NCI-H2196 treated with DMSO at 0.1 percent for 48 hours (cell line): ENCODE results near the gene NDE1.
"Not testable (repeated sequence)": the region's sequence is repeated elsewhere in the genome, so short reads cannot be mapped to it uniquely, and the experiment has no call there.

Experiments used
- DNase-seq: peaks from one replicate; lab custom pipeline; 2025; ENCODE audit not compliant: unreplicated experiment; lab: John Stamatoyannopoulos, UW

Gene NDE1

DNA sequence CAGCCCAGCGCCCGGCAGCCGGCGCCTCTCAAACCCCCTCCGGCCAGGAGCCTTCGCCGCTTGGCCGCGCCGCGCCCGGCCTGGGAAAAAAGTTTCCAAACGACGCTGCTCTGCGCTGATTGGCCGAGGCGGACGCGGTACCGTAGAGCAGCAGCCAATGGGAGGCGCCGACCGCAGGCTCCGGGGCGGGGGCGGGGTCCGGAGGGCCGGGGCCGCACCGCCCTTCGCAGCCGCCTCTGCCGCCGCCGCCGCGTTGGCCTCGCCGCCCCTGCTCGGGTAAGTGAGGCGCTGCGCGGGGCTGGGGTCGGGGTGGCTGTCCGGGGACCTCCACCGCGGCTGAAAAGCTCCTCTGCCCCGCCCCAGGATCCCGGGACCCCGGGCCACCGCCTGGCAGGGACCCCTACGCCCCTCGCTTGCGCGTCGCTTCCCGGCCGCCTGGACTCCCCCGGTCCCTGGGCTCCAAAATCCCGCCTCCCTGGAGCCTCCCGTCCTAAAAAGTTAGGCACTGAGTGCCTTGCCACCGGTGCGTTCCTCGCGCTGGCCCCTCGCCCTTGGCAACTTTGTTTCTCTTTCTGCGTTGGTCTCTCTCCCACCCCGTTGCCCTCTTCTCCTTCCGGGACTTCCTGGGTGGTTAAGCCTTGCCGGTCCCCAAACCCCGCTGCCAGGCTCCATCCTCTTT, at the start of gene NDE1:
Gene NDE1, plus strand, starts transcription at position 227 of the 679 bp plus-strand sequence. CDS start 14,534 bp downstream, outside the sequence.
- peak; percentile 81 for DNase-seq

GRCh38 chr16:15601212-15601879, 48.7 kb upstream of the NDE1 start:
- DNase-seq: no peak

GRCh38 chr16:15602285-15603044, 47.6 kb upstream of the NDE1 start:
- no peak for DNase-seq

DNA sequence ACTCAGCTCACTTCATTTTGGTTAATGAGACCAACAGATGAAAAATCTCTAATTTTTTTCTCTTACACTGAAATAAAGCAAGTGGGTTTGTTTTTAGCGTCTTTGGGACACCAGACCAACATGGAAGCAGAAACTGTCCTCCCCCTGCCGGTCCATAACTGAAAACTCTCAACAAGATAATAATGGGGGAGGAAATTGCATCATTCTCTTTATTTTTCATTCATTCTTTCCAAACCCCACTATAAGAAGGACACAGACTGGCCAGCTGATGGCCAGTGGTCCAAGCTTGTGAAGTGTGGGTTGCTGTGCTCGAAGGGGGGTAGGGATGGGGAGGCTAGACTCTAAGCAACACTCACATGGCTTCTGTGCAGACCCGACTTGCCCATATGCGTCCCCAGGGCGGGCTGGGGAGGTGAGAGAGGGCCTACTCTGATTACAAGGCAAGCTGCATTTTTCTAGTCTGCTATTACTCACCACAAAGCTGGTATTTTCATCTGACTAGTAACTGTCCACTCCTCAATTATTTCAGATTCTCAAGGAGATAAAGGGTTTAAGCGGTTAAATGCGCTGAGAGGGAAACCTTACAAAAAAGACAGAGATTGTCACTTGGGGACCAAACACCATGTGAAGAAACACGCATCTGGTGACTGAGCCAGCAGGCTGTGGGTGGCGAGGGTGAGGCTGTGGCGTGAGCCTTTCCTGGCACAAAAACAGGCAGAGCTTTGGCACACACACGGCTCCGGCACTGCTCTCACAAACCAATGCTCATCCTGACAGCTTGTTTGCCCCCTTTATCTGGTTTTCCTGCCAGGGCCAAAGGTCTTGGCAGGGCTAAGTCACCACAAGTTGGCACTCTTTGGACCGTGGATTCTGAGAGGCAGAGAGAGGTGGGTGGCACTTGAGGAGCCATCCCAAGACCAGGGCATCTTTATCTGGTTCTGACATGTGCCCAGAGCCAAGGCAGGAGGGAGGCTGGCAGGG, 45.3 kb upstream of the NDE1 start:
- no peak for DNase-seq

DNA sequence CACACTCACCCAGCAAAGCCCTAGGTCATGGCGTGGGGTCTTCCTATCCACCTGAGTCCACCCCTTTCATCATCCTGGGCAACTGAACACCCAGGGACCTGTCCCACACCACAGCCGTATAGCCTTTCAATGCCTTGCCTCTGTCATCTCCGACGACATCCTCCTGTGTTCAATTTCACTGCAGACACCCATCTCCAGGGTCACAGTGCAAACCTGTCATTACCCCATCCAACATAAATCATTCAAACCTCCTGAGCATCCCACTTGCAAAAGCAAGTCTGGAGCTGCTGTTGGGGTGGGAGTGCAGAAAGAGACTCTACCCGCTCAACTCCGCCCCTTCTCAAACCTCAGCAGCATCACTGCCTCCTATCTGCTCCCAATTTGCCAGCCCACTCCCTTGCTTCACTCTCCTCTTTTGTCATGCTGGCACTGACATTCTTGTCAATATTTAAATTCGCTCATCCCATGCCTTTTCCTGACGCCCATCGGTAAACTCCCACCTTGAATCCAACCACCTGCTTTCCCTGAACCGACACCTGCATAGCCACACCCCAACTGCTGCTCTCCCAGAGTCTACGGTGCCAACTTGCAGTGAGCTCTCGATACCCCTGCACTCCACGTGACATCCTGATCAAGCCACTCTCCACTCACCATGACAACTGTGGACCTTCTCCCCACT, 44.1 kb upstream of the NDE1 start:
- no peak for DNase-seq

DNA sequence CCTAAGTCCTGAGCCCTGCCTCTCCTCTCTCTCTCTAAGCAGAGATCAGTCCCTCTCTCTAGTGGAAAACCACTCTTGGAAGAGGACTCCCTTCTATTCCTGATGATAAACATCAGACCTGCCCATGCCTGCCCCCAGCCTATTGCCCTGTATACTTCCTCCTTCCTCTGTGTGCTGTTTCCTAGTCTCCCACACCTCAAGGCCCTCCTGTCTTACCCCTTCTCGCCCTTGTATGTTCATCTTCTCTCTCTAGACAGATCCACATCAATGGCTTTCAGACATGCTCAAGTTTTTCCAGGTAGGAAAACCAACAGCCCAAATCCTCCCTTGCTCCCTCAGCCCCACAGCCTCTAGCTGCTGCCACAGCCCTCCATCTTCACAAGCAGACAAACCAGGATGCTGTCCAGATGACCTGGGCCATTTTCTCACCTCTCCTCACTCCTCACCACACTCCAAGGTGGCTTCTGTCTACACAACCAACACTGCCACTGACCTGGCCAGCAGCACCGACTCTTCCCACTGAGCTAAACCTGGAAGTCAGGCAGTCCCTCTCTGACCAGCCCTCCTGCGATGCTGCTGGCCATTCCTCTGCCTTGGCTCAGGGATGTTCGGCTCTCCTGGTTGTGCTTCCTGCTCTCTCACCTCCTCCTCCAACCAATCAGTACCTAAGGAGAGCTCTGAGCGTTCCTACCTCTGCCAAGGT, 43.4 kb upstream of the NDE1 start:
- DNase-seq: no peak

DNA sequence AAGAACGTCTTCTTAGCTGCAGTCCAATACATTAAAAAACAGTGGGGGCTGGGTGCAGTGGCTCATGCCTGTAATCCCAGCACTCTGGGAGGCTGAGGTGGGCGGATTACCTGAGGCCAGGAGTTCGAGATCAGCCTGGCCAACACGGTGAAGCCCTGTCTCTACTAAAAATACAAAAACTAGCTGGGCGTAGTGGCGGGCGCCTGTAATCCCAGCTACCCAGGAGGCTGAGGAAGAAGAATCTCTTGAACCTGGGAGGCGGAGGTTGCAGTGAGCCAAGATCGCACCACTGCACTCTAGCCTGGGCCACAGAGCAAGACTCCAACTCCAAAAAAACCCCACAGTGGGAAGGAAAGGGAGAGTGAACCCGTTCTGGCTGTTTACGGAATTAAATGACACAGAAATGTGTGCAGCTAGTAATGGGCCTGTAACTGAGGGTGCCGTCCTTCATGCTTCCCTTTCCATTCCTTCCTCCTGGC, 42.8 kb upstream of the NDE1 start:
- DNase-seq: not testable (repeated sequence)

DNA sequence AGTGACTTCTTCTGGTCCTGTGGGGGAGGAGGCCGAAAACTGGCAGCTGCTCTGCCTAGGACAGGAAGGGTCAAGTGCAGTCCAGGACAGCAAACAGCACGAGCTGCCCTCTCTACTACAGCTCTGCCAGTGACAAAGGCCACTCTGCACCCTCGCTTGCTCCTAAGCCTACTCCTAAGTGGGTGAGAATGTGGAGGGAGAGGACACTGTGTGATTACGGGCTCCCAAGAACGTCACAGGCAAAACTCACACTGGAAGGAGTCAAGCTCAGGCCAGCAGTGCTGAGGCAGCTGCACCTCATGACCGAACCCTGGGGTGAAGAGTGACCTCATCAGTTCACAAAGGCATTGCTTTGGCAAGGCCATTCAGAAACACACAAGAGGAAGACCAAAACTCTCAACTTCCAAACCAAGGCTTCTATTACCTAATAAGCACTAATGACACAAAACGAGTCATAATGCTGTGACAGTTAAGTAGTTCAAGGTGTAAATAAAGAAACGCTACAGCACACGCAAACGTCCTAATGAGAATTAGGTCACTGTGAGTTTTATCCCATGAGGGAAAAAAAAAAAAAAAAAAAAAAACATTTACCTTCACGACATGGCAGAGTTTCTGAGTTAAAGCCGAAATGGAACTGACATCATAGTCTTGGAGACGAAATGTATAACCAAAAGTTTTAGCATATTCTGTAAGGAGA, 42.2 kb upstream of the NDE1 start:
- DNase-seq: peak; percentile 25

DNA sequence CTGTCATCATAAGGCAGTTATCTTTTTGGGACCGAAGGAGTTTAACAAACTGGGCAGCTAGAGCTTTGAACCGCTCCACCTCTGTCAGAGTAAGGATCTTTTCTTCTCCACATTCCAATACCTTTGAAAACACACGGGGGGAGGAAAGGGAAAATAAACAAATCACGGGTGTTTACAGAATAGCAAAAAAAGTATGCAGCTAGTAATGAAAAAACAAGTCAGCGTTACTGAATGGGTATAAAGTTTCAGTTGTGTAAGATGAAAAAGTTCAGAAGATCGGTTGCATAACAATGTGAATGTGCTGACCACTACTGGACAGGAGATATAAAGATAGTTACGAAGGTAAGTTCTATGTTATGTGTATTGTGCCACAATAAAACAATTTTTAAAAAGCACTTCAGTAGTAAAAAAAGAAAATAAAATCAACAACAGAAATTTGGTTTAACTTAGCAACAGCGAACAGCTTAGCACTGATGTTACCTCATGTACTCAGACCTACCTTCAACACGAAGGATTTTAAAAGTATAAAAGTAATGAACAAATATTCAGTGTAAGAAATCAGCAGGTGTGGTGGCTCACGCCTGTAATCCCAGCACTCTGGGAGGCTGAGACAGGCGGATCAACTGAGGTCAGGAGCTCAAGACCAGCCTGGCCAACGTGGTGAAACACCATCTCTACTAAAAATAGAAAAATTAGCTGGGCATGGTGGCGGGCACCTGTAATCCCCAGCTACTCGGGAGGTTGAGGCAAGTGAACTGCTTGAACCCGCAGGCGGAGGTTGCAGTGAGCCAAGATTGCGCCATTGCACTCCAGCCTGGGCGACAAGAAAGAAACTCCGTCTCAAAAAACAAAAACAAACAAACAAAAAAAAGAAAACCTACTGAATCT, 41.4 kb upstream of the NDE1 start:
- DNase-seq: no peak

GRCh38 chr16:15609286-15609649, 40.8 kb upstream of the NDE1 start:
- DNase-seq: no peak

DNA sequence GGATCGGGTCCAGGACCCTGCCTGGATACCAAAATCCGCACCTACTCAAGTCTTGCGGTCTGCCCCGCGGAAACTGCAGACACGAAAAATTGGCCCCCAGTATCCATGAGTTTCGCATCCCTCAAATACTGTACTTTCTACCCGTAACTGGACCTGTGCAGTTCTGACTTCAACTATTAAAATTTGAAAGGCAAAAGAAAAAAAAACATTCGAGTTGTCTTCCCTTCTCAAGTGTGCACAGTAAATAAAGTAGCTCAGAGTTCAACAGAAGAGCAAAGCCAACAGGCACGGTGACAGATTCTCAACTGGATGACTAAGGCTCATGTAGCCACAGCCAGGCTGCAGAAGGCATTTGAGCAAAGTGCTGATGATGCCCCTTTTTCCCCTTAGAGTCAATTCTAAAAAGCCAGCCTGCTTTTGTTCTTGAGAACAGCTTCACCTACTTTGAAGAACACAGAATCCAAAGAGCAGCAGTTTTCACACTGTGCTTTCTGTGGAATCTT, 39.6 kb upstream of the NDE1 start:
- no peak for DNase-seq

- no peak for DNase-seq
Observed at GRCh38 chr16:15611610-15612009, 38.4 kb upstream of the NDE1 start.

- no peak for DNase-seq
Observed at GRCh38 chr16:15613676-15614075, 36.4 kb upstream of the NDE1 start.

DNA sequence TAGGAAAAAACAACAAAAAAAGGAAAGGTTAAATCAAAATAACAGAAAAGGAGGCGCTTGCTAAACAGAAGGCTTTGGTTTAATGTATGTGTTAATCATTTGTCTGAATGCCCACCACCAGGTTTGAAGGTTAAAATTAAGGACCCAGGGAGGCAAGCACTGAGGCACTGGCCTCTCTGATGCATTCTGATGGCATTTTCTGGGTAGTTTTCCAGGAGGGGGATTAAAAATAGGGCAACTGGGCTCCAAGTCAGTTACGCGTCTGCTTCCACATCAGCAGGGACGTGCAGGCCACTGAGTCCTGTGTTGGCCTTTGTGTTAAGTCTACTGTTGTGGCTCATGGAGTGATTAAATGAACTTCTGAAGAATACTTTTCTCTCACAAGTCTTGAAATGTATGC, 34.0 kb upstream of the NDE1 start:
- DNase-seq: no peak

GRCh38 chr16:15616475-15617165, 33.4 kb upstream of the NDE1 start:
- DNase-seq: no peak

DNA sequence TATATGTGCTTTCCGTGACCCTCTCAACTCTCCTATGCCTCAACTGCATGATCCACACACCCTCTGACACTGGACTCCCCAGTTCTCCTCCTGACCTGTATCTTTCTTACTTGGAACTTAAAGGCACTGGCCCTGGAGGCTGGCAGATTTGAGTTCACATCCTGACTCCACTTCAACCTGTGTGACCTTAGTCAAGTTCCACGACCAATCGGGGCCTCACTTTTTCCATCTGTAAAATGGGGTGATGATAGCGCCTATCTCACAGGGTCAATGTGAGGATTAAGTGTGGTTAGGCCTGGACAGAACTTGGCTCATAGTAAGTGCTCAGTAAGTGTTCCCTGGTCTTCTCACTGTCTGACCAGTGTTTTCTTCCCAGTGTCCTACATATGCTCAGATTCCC, 32.1 kb upstream of the NDE1 start:
- no peak for DNase-seq

GRCh38 chr16:15618392-15618791, 31.7 kb upstream of the NDE1 start:
- no peak for DNase-seq
